SJSA1 (cell line): Measurements from ENCODE around the gene SHISA7. TPM values are rescaled to one million over a fixed set of nuclear protein-coding genes. Genes with fewer than 3 reads are reported as not detected.
A peak's percentile ranks its signal among the peaks of the same experiment; 100 is the strongest.

ENCODE experiments used
- DNase-seq, 2 experiments: peaks; one replicate each; pipeline ENCODE4 v3.0.0-alpha.2; 2015 to 2020; ENCODE audit warnings: low spot score in 2 of 2, low read depth in 1 of 2
- H3K27ac ChIP-seq: fragments of 250-450 bp; sonication (Bioruptor Pico); 2 replicates; pipeline ENCODE4 v1.5.1; 2020; ENCODE audit warnings: mild to moderate bottlenecking, moderate library complexity
- H3K27me3 ChIP-seq: fragments of 250-450 bp; sonication (Bioruptor Pico); replicated peaks from 2 replicates; pipeline ENCODE4 v1.5.1; 2020; ENCODE audit warnings: mild to moderate bottlenecking, moderate library complexity
- H3K36me3 ChIP-seq: fragments of 250-450 bp; sonication (Bioruptor Pico); 2 replicates; pipeline ENCODE4 v1.5.1; 2020; ENCODE audit warnings: mild to moderate bottlenecking
- H3K4me1 ChIP-seq: fragments of 250-450 bp; sonication (Bioruptor Pico); replicated peaks from 2 replicates; pipeline ENCODE4 v1.6.1; 2021; ENCODE audit warnings: mild to moderate bottlenecking
- H3K4me3 ChIP-seq: fragments of 250-450 bp; sonication (Bioruptor Pico); 2 replicates; pipeline ENCODE4 v1.5.1; 2020; ENCODE audit warnings: mild to moderate bottlenecking
- H3K9me3 ChIP-seq: fragments of 250-450 bp; sonication (Bioruptor Pico); replicated peaks from 2 replicates; pipeline ENCODE4 v1.5.1; 2020; ENCODE audit warnings: mild to moderate bottlenecking
- total RNA-seq: library from RNA; depleted of rRNA; stranded (reverse); fragments of >200 nt; shearing (Covaris generic); gene quantifications from 2 replicates; pipeline ENCODE4 v1.2.3, GENCODE V29; 2014; rRNA removed

Gene SHISA7
- total RNA-seq, 1 experiment from 2014 or later, result not detected

DNA sequence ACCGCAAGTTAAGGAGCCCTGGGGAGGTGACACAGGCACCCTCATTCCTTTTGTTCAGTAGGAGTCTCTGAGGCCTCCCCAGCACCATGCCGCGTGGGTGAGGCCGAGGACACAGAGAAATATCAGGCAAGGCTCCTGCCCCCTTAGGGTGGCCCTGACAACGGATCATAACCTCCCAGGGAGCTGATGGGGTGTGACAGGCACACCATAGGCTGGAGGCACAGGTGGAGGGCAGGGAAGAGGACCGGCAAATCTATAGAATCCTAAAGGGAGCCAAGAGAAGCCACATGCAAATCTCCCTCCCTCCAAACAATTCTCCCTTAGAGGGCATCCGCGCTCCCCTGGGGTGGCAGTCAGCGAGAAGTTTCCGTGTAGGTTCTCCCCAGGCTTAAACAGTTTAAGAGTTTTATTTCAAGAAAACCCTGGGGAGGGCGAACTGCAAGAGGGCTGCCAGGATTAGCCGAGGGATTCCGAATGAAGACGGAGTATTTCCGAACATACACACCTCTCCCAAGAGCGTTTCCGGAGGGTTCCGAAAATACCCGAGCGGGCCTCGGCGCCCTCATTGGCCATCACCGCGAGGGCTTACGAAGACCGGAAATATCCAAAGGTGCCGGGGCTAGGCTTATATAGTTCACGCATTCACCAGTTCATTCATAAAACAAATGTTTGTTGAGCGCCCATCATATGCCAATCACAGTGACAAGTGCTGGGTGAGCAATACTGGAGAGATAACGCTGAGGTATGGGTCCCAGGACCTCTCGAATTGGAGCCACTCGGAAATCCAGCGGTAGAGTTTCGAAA lies 58.0 kb downstream of the SHISA7 start:
- peak; percentile 94 to 98 for DNase-seq
- Histone ChIP-seq H3K9me3 (0 out of 2 replicates have a peak, but pooled peaks cover 2% of the 10 kb centered on the region), H3K27me3 (no peaks in the 10 kb centered on the region), H3K4me1 (peaks cover 45% of the 10 kb centered on the region), H3K36me3 (peaks cover 43% of the 10 kb centered on the region), H3K27ac (peak overlapping the region; percentile 84), H3K4me3 (peak overlapping the region; percentile 69)

DNA sequence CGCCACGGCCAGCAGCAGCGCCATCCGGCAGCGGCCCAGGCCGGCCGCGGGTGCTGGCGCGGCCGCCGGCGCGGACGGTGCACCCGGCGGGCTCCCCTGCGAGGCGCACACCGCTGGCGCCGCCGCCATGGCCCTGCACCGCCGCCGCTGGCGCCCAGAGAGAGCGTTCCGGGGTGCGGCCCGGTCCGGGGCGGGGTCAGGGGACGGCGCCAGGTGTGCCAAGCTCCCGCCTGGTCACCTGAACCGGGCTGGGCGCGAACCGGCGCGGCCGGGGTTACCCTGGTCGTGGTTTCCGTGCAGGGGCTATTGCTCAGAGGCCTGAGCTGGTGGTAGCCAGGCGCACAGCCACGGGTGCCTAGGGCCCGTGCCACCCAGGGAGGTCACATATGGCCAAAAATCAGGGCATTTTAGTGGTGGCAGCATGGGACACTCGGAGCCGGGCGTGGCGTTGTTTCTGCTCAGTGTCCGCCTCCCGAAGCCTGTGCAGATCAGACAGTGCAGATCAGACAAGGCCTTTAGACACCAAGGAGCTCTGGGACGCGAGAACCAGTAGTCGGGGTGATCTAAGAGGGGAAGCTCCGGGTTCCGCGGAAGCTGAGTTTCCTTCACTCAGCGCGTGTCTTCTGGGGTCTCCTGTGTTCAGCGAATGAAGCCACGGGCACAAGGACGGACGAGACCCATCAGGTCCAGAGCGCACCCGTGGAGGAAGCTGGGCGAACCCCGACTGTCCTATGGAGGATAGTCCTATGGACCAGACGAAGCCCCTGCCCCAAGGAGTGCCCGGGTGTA lies 58.8 kb downstream of the SHISA7 start, which contains the start of gene TMEM238:
Gene TMEM238 (minus strand): TSS at position 162 of the 789 bp plus-strand sequence. CDS start 33 bp downstream, at position 129.
- Histone ChIP-seq H3K27me3 (no peaks in the 10 kb centered on the region), H3K27ac (peak within 1 kb of the TSS; percentile 84), H3K9me3 (0 out of 2 replicates have a peak, but pooled peaks cover 2% of the 10 kb centered on the region), H3K4me1 (peaks cover 45% of the 10 kb centered on the region), H3K36me3 (peaks cover 35% of the 10 kb centered on the region), H3K4me3 (peak within 1 kb of the TSS; percentile 69)
- DNase-seq, result no peak

DNA sequence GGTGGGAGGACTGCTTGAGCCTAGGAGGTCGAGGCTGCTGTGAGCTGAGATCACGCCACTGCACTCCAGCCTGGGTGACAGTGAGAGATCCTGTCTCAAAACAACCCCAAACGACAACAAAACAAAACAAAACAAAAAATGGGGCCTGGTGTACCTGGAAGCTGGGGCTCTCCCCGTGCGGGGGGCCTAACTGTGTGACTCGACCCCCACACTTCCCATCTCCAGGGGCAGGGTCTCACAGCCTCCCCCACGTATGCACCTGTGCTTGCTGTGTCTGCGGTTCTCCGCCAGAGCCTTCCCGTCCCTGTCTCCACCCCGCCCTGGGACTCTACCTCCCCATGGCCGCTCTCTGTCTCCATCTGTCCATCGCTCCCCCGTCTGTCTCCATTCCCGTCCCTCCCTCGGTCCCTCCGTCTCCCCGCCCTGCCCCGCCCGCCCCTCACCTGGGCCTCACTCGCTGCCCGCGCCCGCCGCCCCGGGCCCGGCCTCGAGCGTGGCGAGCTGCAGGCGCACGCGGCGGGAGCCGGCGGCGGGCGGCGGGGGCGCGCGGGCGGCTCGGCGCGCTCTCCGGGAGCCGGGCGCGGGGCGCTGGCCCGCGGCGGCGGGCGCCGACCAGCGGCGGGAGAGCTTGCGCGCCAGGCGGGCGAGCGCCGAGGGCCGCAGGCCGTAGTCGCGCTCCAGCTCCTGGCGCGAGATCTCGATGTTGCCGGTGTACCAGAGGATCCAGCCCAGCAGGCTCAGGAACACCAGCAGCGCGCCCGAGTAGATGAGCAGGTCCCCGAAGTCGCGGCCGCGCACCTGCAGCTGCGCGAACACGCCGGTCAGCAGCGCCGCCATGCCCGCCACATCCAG lies 59.6 kb downstream of the SHISA7 start:
- Histone ChIP-seq H3K36me3 (peaks cover 27% of the 10 kb centered on the region), H3K4me3 (peak overlapping the region; percentile 27), H3K27ac (no peak overlapping the region), H3K4me1 (peaks cover 41% of the 10 kb centered on the region), H3K9me3 (0 out of 2 replicates have a peak, but pooled peaks cover 2% of the 10 kb centered on the region), H3K27me3 (no peaks in the 10 kb centered on the region)
- no peak for DNase-seq

DNA sequence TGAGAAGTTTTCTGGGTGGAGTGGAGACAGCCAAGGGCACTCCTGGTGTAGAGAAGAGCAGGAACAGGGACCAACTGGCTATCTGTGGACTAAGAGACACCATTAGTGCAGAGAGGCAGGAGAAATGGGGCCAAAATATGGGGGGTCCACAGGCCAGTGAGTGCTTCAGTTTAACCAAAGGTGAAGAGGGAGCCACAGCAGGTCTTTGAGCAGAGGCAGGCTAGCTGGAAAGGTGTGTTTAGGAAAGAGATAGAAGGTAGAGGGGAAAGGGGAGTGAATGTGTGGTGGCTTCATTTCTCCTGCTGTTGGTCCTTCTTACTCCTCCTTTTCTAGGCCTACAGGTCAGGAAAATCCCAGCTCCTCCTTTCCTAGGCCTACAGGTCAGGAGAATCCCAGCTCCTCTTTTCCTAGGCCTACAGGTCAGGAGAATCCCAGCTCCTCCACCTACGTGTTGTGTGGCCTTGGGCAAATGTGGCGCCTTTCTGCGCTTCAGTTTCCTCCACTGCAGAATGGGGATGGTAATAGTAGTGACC lies 60.5 kb downstream of the SHISA7 start:
- no peak overlapping the region for H3K4me3 ChIP-seq

DNA sequence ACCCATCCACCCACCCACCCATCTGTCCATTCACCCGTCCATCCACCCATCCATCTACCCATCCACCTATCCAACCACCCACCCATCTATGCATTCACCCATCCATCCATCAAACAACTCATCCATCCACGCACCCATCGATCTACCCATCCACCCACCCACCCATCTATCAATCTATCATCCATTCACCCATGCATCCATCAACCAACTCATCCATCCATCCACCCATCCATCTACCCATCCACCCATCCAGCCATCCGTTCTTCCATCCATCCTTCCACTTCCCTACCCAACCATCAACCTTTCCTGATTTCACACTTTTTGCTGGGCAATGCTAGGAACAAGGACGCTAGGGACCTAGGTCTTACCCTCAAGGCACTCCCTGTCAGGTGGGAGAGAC lies 61.1 kb downstream of the SHISA7 start:
- Histone ChIP-seq H3K4me3 (no peak overlapping the region), H3K36me3 (peaks cover 12% of the 10 kb centered on the region), H3K27ac (no peak overlapping the region), H3K9me3 (0 out of 2 replicates have a peak, but pooled peaks cover 2% of the 10 kb centered on the region), H3K4me1 (peaks cover 26% of the 10 kb centered on the region), H3K27me3 (no peaks in the 10 kb centered on the region)
- DNase-seq, result no peak

More for the DNA sequence above, 60.5 kb downstream of the SHISA7 start:
- DNase-seq, result no peak
- Histone ChIP-seq H3K27ac (no peak overlapping the region), H3K4me1 (peaks cover 31% of the 10 kb centered on the region), H3K36me3 (peaks cover 18% of the 10 kb centered on the region), H3K27me3 (no peaks in the 10 kb centered on the region), H3K9me3 (0 out of 2 replicates have a peak, but pooled peaks cover 2% of the 10 kb centered on the region)

DNA sequence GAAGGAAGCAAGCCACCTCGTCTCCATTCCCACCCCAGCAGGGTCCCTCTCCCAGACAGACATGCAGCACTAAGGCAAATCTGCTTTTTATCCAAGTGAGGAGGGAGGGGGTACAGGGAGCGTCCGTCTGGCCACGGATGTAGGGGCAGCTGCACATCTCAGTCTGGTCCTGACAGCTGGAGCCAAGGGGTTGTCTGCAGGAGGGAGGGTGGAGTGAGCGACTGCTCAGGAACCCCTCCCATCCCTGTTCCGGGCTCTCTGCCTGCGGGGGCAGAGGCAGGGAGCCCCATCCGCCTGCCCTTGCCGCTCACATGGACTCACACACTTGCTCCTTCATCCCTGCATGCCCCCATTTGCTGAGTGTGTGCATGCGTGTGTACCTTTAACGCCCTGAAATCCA lies 63.9 kb downstream of the SHISA7 start:
- H3K27ac ChIP-seq, result no peak overlapping the region
- H3K4me3 ChIP-seq, result no peak overlapping the region
- DNase-seq, result no peak
- H3K4me1 ChIP-seq, result peaks cover 15% of the 10 kb centered on the region
- no peaks in the 10 kb centered on the region for H3K36me3 ChIP-seq
- H3K27me3 ChIP-seq, result no peaks in the 10 kb centered on the region
- 0 out of 2 replicates have a peak, but pooled peaks cover 2% of the 10 kb centered on the region for H3K9me3 ChIP-seq

Other genes with a start within 250 kb of the SHISA7 start
- gene PTPRH, start 233.8 kb downstream of the SHISA7 start, total RNA-seq, result 1.4 and 2.0 TPM in 2 replicates
- 0.94 and 1.8 TPM in 2 replicates for gene TMEM86B, start 214.5 kb downstream of the SHISA7 start, total RNA-seq
- gene PPP6R1, start 184.3 kb downstream of the SHISA7 start, total RNA-seq, result 33.6 and 48.0 TPM in 2 replicates
- 43.5 and 51.4 TPM in 2 replicates for gene HSPBP1, start 163.2 kb downstream of the SHISA7 start, total RNA-seq
- gene BRSK1, start 159.3 kb downstream of the SHISA7 start, total RNA-seq, result 8.5 and 10.3 TPM in 2 replicates
- gene TMEM150B, start 118.0 kb downstream of the SHISA7 start, total RNA-seq, result not detected in 2 replicates
- 4.0 and 6.8 TPM in 2 replicates for gene KMT5C, start 103.4 kb downstream of the SHISA7 start, total RNA-seq
- 0.11 TPM in 1 of 2 replicates, not detected in the other for gene COX6B2, start 88.6 kb downstream of the SHISA7 start, total RNA-seq
- 0.03 TPM in 1 of 2 replicates, not detected in the other for gene GARIN5B, start 80.0 kb downstream of the SHISA7 start, total RNA-seq
- 116 and 141 TPM in 2 replicates for gene IL11, start 72.8 kb downstream of the SHISA7 start, total RNA-seq
- gene TMEM190, start 66.5 kb downstream of the SHISA7 start, total RNA-seq, result not detected in 2 replicates
- not detected in 2 replicates for gene TMEM238, start 59.0 kb downstream of the SHISA7 start, total RNA-seq
- gene RPL28, start 57.4 kb downstream of the SHISA7 start, total RNA-seq, result 243 and 543 TPM in 2 replicates
- gene UBE2S, start 35.5 kb downstream of the SHISA7 start, total RNA-seq, result 509 and 518 TPM in 2 replicates
- gene ISOC2, start 18.3 kb upstream of the SHISA7 start, total RNA-seq, result 71.7 and 97.3 TPM in 2 replicates
- gene C19orf85, start 21.5 kb upstream of the SHISA7 start, total RNA-seq, result not detected in 2 replicates
- gene ZNF628, start 33.3 kb upstream of the SHISA7 start, total RNA-seq, result 1.1 and 4.1 TPM in 2 replicates
- gene NAT14, start 41.9 kb upstream of the SHISA7 start, total RNA-seq, result 10.9 and 12.1 TPM in 2 replicates
- not detected in 2 replicates for gene SSC5D, start 45.1 kb upstream of the SHISA7 start, total RNA-seq
- not detected in 2 replicates for gene SBK2, start 93.8 kb upstream of the SHISA7 start, total RNA-seq
- 0.32 TPM in 1 of 2 replicates, not detected in the other for gene SBK3, start 102.2 kb upstream of the SHISA7 start, total RNA-seq
- gene ZNF579, start 137.5 kb upstream of the SHISA7 start, total RNA-seq, result 7.2 and 12.7 TPM in 2 replicates
- 2.4 and 5.4 TPM in 2 replicates for gene FIZ1, start 156.2 kb upstream of the SHISA7 start, total RNA-seq
- 3.8 and 15.5 TPM in 2 replicates for gene ZNF524, start 157.0 kb upstream of the SHISA7 start, total RNA-seq
- gene ZNF865, start 162.3 kb upstream of the SHISA7 start, total RNA-seq, result 0.63 and 1.4 TPM in 2 replicates
- 4.7 and 10.2 TPM in 2 replicates for gene ZNF784, start 181.3 kb upstream of the SHISA7 start, total RNA-seq
- 6.5 and 6.9 TPM in 2 replicates for gene ZNF580, start 197.7 kb upstream of the SHISA7 start, total RNA-seq
- 5.5 and 10.1 TPM in 2 replicates for gene ZNF581, start 200.3 kb upstream of the SHISA7 start, total RNA-seq
- gene CCDC106, start 204.9 kb upstream of the SHISA7 start, total RNA-seq, result 3.5 and 6.0 TPM in 2 replicates
- 137 and 183 TPM in 2 replicates for gene U2AF2, start 211.7 kb upstream of the SHISA7 start, total RNA-seq
- gene EPN1, start 231.9 kb upstream of the SHISA7 start, total RNA-seq, result 67.7 and 103 TPM in 2 replicates